ENCODE results near the gene FBXL20.

DNA sequence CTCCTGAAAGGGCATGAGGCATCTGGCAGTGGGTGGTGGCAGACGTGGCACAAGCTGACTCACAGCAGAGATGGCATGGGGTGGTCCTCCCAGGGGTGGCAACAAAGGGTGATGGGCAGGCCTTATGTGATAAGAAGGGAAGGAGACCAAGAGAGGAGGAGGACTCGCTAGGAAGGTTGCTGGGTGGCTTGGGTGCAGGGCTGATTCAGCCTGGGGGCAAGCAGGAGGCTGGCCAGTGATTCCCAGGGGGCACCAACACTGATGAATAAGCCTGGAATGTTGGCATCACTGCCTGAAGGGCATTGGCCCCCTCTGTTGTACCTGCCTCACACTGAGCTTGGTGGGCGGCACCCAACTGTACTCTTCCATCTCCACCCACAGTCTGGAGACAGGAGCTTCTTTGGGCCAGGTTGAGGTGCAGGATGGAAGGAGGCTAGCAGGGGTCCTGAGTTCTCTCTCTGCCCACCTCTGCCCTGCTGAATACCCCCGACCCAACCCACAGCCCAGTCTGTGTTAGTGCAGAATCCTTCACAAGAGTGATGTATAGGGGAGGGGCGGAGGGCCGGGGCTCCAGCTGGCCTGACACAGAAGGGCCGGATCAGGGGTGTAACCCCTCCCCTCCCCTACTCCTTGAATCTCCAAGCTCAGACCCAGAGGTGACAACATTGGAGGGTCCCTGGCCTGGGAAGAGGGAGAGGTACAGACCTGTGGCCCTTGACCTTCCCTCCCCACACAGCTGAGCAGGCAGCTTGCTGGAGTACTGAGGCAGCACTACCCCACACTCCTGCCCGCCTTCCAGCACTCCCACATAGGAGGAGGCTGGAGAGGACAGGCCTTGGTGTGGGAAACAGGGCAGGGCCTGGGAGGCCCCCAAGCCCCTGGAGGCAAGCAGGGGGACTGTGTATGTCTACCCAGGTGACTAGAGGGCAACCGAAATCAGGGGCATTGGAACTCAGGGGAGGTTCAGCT lies 178.3 kb downstream of the FBXL20 start:
- TF ChIP-seq, protein P1, sequence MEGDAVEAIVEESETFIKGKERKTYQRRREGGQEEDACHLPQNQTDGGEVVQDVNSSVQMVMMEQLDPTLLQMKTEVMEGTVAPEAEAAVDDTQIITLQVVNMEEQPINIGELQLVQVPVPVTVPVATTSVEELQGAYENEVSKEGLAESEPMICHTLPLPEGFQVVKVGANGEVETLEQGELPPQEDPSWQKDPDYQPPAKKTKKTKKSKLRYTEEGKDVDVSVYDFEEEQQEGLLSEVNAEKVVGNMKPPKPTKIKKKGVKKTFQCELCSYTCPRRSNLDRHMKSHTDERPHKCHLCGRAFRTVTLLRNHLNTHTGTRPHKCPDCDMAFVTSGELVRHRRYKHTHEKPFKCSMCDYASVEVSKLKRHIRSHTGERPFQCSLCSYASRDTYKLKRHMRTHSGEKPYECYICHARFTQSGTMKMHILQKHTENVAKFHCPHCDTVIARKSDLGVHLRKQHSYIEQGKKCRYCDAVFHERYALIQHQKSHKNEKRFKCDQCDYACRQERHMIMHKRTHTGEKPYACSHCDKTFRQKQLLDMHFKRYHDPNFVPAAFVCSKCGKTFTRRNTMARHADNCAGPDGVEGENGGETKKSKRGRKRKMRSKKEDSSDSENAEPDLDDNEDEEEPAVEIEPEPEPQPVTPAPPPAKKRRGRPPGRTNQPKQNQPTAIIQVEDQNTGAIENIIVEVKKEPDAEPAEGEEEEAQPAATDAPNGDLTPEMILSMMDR (optimal IDR thresholded peaks at IDR 0.05 in 1 of 3, IDR thresholded peaks at IDR 0.05 in 1 of 3, conservative IDR thresholded peaks at IDR 0.05 in 1 of 3; ENCODE audit: extremely low read depth in 1 of 3, insufficient read depth in 2 of 3, low read length in 3 of 3): no peak
- no peak for TF ChIP-seq EZH2 (IDR thresholded peaks at IDR 0.05; ENCODE audit: low read length)
